H1 (cell line): ENCODE data around the gene USP1.

Experiments used
- CBX8 ChIP-seq: fragments of 300-800, 300-1000 bp; sonication (generic); IDR thresholded peaks from 2 replicates; pipeline ENCODE4 v1.7.1; 2016; ENCODE audit warnings: low read depth, low read length, borderline replicate concordance
- CHD2 ChIP-seq: IDR thresholded peaks from 2 replicates; pipeline ENCODE4 v1.6.1; 2012; ENCODE audit warnings: low read length, improper control_type of control experiment
- CTCF ChIP-seq, 3 experiments: IDR thresholded peaks; 1 replicate in 2 of 3; 2 replicates in 1 of 3; pipeline versions ENCODE4 v1.5.1 to v1.6.1; 2011; ENCODE audit warnings: low read length in 3 of 3, mild to moderate bottlenecking in 3 of 3, inconsistent platforms in 2 of 3, low read depth in 1 of 3, moderate library complexity in 1 of 3; ENCODE audit not compliant: insufficient read depth in 1 of 3; ENCODE audit errors: control extremely low read depth in 1 of 3
- EP300 ChIP-seq, 2 experiments: IDR thresholded peaks; 1 replicate in 1 of 2; 2 replicates in 1 of 2; pipeline ENCODE4 v1.6.1; 2011 to 2012; ENCODE audit warnings: low read depth in 2 of 2, low read length in 2 of 2, mild to moderate bottlenecking in 2 of 2, borderline replicate concordance in 1 of 2, inconsistent platforms in 1 of 2, moderate library complexity in 1 of 2
- EZH2 ChIP-seq: fragments of 200-600 bp; sonication (generic); IDR thresholded peaks from 2 replicates; pipeline ENCODE4 v1.7.1; 2012; ENCODE audit warnings: low read depth, mild to moderate bottlenecking, moderate library complexity, low read length, inconsistent platforms; ENCODE audit not compliant: severe bottlenecking
- GTF2F1 ChIP-seq: IDR thresholded peaks from 2 replicates; pipeline ENCODE4 v1.6.1; 2012; ENCODE audit warnings: low read depth, low read length, improper control_type of control experiment, borderline replicate concordance
- POLR2A ChIP-seq, 2 experiments: IDR thresholded peaks; 1 replicate in 1 of 2; 2 replicates in 1 of 2; pipeline ENCODE4 v1.6.1; 2011; ENCODE audit warnings: low read depth in 2 of 2, low read length in 2 of 2, mild to moderate bottlenecking in 2 of 2; ENCODE audit errors: control extremely low read depth in 1 of 2
- RAD21 ChIP-seq, 2 experiments: IDR thresholded peaks in 1 of 2; conservative IDR thresholded peaks in 1 of 2; 2 replicates each; pipeline ENCODE4 v1.6.1; 2011; ENCODE audit warnings: low read depth in 2 of 2, low read length in 2 of 2, improper control_type of control experiment in 1 of 2, inconsistent platforms in 1 of 2, mild to moderate bottlenecking in 1 of 2, moderate library complexity in 1 of 2
- YY1 ChIP-seq: IDR thresholded peaks from 2 replicates; pipeline ENCODE4 v1.6.1; 2011; ENCODE audit warnings: low read depth, mild to moderate bottlenecking, low read length
- TF ChIP-seq, protein P1 (sequence below): IDR thresholded peaks from 2 replicates; pipeline ENCODE4 v1.6.1; 2012; ENCODE audit warnings: inconsistent platforms
- TF ChIP-seq, protein P2 (sequence below): IDR thresholded peaks from 2 replicates; pipeline ENCODE4 v1.6.1; 2012; ENCODE audit warnings: inconsistent platforms

- TF ChIP-seq RAD21 (IDR thresholded peaks at IDR 0.05 in 1 of 2, conservative IDR thresholded peaks at IDR 0.05 in 1 of 2; ENCODE audit: low read depth in 2 of 2, low read length in 2 of 2) (no peak), CBX8 (no peak), CTCF (IDR thresholded peaks at IDR 0.05; ENCODE audit: control extremely low read depth in 1 of 3, insufficient read depth in 1 of 3, low read depth in 1 of 3, low read length in 3 of 3) (no peak), CHD2 (no peak), GTF2F1 (no peak), POLR2A (IDR thresholded peaks at IDR 0.05; ENCODE audit: control extremely low read depth in 1 of 2, low read depth in 2 of 2, low read length in 2 of 2) (no peak), YY1 (no peak), EZH2 (no peak), EP300 (IDR thresholded peaks at IDR 0.05; ENCODE audit: borderline replicate concordance in 1 of 2, low read depth in 2 of 2, low read length in 2 of 2) (no peak)
- TF ChIP-seq, protein P1, sequence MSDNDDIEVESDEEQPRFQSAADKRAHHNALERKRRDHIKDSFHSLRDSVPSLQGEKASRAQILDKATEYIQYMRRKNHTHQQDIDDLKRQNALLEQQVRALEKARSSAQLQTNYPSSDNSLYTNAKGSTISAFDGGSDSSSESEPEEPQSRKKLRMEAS: no peak
- TF ChIP-seq, protein P2, sequence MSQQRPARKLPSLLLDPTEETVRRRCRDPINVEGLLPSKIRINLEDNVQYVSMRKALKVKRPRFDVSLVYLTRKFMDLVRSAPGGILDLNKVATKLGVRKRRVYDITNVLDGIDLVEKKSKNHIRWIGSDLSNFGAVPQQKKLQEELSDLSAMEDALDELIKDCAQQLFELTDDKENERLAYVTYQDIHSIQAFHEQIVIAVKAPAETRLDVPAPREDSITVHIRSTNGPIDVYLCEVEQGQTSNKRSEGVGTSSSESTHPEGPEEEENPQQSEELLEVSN: no peak
Observed at GRCh38 chr1:62406576-62406975, 30.3 kb upstream of the USP1 start.
